ELF-1 (cell line): ENCODE measurements around the gene ELK3.

ENCODE experiments used
- DNase-seq: peaks from one replicate; pipeline ENCODE4 v3.0.0-alpha.2; 2016; ENCODE audit warnings: low read depth, low spot score

The ELK3 gene

GRCh38 chr12:96234591-96235483 lies 40.7 kb downstream of the ELK3 start:
- DNase-seq = no peak

GRCh38 chr12:96235484-96235826 lies 41.3 kb downstream of the ELK3 start:
- no peak for DNase-seq

- no peak for DNase-seq
Observed at GRCh38 chr12:96236221-96236822, 42.1 kb downstream of the ELK3 start.

GRCh38 chr12:96237035-96237434 lies 42.9 kb downstream of the ELK3 start:
- no peak for DNase-seq

- DNase-seq = no peak
Observed at GRCh38 chr12:96237465-96238077, 43.4 kb downstream of the ELK3 start.

- DNase-seq = no peak
Observed at GRCh38 chr12:96238336-96239047, 44.3 kb downstream of the ELK3 start.

- peak; percentile 70 for DNase-seq
Observed at GRCh38 chr12:96239711-96240635, 45.8 kb downstream of the ELK3 start.

- no peak for DNase-seq
Observed at GRCh38 chr12:96240656-96241055, 46.5 kb downstream of the ELK3 start.

- DNase-seq = no peak
Observed at GRCh38 chr12:96241431-96241830, 47.3 kb downstream of the ELK3 start.

GRCh38 chr12:96241846-96242256 lies 47.7 kb downstream of the ELK3 start:
- no peak for DNase-seq

- DNase-seq = no peak
Observed at GRCh38 chr12:96242597-96242996, 48.4 kb downstream of the ELK3 start.

- no peak for DNase-seq
Observed at GRCh38 chr12:96244826-96245225, 50.7 kb downstream of the ELK3 start.

GRCh38 chr12:96246926-96247505 lies 52.8 kb downstream of the ELK3 start:
- no peak for DNase-seq

- no peak for DNase-seq
Observed at GRCh38 chr12:96247563-96247962, 53.4 kb downstream of the ELK3 start.

- no peak for DNase-seq
Observed at GRCh38 chr12:96248136-96248931, 54.2 kb downstream of the ELK3 start.

- DNase-seq = no peak
Observed at GRCh38 chr12:96249196-96250118, 55.3 kb downstream of the ELK3 start.

GRCh38 chr12:96250119-96250685 lies 56.0 kb downstream of the ELK3 start:
- DNase-seq = no peak

- no peak for DNase-seq
Observed at GRCh38 chr12:96255077-96255476, 60.9 kb downstream of the ELK3 start.
